GM18505 (cell line): ENCODE data around the gene DTD1.
"Not testable (repeated sequence)": the region's sequence is repeated elsewhere in the genome, so short reads cannot be mapped to it uniquely, and the experiment has no call there.

ENCODE experiments used
- ATAC-seq: cut with Tn5 transposase; IDR thresholded peaks from one replicate; pipeline ENCODE4 v1.9.1; 2021; ENCODE audit not compliant: unreplicated experiment
- POLR2A ChIP-seq: IDR thresholded peaks from 4 replicates; pipeline ENCODE4 v1.6.1; 2011; ENCODE audit warnings: borderline replicate concordance; ENCODE audit not compliant: insufficient read depth, insufficient read length; ENCODE audit errors: extremely low read depth

The DTD1 gene

GRCh38 chr20:18775633-18776032, 187.8 kb downstream of the DTD1 start:
- ATAC-seq = no peak
- no peak for TF ChIP-seq POLR2A

GRCh38 chr20:18778690-18779392, 191.0 kb downstream of the DTD1 start:
- TF ChIP-seq POLR2A = no peak
- ATAC-seq = no peak

GRCh38 chr20:18780385-18781130, 192.7 kb downstream of the DTD1 start:
- no peak for TF ChIP-seq POLR2A
- no peak for ATAC-seq

DNA sequence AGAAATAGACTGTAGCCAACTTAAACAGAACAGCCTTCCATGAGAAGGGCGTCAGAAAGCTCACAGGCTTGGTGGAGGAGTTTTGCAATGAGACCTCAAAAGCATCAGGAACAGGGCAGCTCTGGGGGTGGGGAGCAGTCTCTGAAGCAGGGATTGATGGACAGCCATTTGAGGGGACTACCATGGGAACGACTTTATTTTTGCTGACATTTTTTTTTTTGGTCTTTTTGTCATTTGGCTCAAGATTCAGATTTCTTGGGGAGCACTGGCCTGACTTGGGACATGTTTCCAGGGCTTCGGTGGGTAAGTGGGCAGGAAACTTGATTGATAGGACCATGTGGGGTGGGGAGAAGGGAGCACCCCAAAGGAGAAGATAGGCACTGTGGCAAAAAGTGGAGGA, 193.7 kb downstream of the DTD1 start:
- TF ChIP-seq POLR2A = no peak
- ATAC-seq = no peak

DNA sequence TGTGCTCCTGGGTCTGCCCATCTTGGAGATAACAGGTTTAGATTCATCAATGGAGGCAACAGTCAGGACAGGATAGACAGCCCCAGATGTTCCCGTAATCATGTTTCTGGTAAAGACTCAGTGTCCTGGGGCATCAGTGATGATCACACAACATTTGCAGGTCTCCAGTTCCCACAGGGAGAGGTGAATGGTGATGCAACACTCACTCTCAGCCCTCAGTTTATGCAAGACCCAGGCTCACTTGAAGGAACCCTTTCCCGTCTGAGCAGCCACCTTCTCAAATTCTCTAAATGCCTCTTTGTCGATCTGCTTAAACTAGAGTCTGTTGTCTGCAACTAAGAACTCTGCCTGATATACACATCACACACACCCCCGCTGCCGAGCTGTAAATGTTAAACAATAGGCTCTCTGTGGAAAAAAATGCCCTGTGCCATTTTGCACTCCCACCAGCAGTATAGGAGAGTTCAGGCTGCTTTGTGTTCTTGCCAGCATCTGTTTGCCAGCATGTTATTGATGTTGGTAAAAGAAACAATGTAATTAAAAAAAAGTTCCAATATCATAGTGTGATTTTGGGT, 195.6 kb downstream of the DTD1 start:
- ATAC-seq = no peak
- TF ChIP-seq POLR2A = no peak

- not testable (repeated sequence) for ATAC-seq
Observed at GRCh38 chr20:18787046-18787445, 199.2 kb downstream of the DTD1 start.

DNA sequence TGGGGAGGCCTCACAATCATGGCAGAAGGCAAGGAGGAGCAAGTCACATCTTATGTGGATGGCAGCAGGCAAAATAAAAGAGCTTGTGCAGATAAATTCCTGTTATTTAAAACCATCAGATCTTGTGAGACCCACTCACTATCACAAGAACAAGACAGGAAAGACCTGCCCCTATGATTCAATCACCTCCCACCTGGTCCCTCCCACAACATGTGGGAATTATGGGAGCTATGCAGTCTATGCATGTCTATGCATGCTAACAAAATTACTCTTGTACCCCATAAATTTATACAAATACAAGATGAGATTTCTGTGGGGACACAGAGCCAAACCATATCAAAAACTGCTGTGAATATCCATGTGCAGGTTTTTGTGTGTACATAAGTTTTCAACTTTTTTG, 200.2 kb downstream of the DTD1 start:
- ATAC-seq = no peak
- TF ChIP-seq POLR2A = no peak

DNA sequence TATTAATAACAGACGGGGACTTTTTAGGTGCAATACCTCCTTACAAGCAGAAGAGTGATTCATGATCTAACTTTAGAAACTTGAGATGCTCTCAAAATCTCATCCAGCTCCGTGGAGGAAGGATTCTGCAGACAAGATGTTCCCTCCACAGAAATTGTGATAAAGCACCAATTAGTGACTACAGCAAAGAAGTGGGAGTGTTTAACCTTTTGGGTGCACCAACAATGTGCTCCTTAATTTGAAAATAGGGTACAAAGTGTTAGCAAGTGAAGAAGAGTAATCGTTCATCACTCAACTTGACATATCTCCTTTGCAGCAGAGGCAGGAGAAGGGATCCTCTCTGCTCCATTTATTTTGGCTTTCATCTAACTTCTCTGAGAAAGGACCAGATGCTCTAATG, 202.9 kb downstream of the DTD1 start:
- no peak for TF ChIP-seq POLR2A
- no peak for ATAC-seq

DNA sequence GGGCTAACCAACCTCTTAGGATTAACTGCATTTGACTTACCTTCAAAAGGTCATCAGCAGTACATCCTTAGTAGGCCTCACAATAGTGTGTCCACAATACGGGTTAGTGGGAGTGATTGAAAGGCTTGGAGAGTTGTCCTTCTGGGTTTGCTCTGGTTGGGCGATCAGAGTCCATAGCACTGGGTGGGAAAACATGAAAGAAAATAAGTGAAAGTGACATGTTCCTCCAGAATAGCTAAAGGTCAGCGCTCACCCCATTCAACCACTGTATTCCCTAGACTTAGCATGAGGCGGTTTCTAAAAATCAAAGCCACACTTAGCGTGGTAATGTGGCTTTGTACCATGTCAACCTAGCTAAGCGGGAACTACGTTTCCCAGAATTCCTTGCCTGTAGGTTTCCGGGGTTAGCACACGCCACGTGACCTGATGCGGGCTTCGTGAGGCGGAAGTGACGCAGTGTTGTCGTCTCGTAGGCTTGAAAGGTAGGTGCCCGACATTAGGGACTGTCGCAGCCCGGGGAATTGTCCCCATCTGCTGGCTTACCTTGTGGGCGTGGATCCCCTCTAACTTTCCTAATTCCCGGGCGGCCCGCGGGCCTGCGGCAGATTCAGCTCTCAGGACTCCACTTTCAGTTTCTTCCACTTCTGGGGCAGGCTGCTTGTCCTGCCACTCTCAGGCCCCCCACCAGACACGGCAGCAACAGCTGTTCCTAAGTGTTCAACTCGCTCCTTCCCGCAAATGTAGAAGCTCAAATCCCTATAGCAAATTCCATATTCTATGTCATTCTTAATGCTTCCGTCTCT, 206.0 kb downstream of the DTD1 start:
- TF ChIP-seq POLR2A = peak; percentile 83
- peak; percentile 98 for ATAC-seq

GRCh38 chr20:18794428-18794787, 206.6 kb downstream of the DTD1 start:
- no peak for ATAC-seq
- TF ChIP-seq POLR2A = no peak

- TF ChIP-seq POLR2A = no peak
- ATAC-seq = no peak
Observed at GRCh38 chr20:18795366-18795765, 207.5 kb downstream of the DTD1 start.

- ATAC-seq = no peak
- no peak for TF ChIP-seq POLR2A
Observed at GRCh38 chr20:18796282-18796833, 208.5 kb downstream of the DTD1 start.

GRCh38 chr20:18801516-18801915, 213.7 kb downstream of the DTD1 start:
- TF ChIP-seq POLR2A = no peak
- no peak for ATAC-seq
